ENCODE data around the gene AIFM2.
"Not testable (repeated sequence)": the region's sequence is repeated elsewhere in the genome, so short reads cannot be mapped to it uniquely, and the experiment has no call there.

The AIFM2 gene

DNA sequence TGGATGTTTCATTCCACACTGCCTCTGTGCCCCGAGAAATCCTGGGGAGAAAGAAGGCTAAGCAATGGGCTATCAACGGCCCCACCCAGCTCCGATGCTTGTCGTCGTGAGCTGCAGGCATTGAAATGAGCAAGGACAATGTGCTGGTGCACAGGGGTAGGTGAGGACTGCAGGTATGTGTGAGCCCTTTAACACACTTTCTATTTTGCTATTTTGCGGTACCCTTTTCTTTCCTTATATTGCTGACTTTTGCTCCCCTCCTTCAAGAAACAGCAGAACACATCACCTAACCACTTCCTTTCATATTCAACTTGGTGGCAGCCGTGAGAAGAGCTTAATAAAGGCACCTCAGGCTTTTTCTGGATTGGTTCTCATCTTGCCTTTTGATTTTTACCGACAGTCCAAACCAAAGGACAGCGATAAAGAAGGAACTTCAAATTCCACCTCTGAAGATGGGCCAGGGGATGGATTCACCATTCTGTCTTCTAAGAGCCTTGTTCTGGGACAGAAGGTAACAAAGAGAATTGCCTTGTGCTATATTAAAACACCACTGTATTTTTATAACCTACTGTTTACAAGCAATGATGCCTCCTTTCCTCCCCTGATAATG is 39.2 kb downstream of the AIFM2 start:
- no peak for DNase-seq (ENCODE audit: low read depth)

DNA sequence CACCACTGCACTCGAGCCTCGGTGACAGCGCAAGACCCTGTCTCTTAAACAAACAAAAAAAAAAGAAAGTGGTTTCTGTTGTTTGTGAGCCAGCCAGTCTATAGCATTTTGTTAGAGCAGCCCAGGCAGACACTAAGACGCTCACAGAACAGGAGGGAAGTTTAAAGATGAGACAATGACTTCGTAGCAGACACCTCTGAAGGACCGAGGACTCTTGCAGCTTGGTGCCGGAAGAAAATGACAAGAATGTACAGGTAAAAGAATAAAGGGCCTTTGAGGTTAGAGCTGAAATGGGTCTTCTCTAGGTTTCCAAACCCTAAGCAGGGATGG is 40.3 kb downstream of the AIFM2 start:
- no peak for DNase-seq (ENCODE audit: low read depth)

DNA sequence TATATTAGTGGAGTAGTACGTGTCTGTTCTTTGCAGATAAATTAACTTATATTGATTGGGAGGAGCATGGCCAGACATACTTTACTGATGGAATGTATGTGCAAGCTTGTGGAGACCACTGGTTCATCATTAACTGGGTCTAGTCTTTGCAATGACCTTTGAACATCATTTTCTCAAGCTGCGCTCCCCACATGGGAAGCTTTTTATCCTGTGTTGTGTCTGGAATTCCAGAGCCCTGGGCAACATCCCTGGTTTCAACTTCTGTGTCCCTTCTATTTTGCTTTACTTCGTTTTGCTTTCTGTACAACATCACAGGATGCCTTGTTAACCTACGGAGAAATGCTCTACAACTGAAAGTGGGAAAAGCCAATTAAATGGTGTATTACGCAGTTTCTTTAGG is 41.7 kb downstream of the AIFM2 start:
- DNase-seq (ENCODE audit: low read depth) = no peak

DNA sequence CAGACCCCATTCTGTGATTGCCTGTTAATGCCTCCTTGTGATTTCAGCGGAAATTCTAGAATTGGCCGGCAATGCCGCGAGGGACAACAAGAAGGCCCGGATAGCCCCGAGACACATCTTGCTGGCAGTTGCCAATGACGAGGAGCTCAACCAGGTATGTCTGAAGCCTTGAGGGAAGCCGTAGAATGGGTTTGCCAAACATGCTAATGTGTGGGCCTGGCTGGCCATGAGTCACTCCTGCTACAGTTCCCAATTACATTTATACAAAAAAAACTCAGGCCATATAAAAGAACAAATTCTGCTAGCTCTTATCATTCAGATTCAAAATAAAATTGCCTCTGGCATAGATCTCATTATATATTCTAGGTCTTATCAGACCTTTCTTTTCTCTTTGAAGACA is 42.6 kb downstream of the AIFM2 start:
- no peak for DNase-seq (ENCODE audit: low read depth)

DNA sequence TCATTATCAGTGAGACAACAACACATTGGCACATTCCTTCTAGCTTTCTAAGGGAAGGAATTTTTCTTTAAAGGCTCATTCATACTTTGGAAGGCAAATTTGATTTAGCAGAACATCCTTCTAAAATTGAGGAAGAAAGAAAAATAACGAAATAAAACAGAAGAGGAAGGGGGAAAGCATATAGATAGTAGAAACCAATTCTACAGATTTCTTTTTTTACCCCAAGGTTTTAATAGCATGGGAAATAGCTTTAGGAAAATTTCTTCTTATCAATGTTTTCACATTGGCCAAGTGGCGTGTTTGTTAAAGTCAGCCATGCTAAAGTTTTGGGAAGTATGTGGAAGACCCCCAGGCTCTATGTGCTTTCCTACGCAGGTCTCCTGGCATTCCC is 44.3 kb downstream of the AIFM2 start:
- DNase-seq (ENCODE audit: low read depth) = no peak

DNA sequence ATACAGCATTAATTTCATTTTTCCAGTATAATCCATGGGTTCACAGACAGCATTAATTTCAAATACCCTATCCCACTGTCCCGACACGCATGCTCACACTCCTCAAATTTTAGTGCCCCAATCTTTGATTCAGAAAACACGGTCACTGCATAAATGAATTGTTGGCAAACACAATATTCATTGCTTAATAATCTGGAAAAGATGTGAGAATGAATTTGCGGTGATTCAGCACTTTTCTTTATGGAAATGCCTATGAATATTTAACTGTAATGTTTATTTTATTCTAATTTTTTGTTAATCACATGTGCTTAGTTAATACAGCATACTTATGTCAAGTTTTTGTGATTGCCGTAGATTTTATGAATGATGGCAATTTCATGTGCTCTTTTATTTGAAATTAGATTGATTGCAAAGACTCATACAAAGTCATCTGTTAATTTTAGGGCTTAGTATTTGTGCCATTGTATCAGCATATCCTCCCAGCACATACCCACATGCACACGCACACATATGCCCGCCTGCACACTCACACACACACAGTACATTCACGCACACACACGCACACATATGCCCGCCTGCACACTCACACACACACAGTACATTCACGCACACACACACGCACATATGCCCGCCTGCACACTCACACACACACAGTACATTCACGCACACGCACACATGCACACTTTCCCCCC is 44.9 kb downstream of the AIFM2 start:
- DNase-seq (ENCODE audit: low read depth) = no peak

DNA sequence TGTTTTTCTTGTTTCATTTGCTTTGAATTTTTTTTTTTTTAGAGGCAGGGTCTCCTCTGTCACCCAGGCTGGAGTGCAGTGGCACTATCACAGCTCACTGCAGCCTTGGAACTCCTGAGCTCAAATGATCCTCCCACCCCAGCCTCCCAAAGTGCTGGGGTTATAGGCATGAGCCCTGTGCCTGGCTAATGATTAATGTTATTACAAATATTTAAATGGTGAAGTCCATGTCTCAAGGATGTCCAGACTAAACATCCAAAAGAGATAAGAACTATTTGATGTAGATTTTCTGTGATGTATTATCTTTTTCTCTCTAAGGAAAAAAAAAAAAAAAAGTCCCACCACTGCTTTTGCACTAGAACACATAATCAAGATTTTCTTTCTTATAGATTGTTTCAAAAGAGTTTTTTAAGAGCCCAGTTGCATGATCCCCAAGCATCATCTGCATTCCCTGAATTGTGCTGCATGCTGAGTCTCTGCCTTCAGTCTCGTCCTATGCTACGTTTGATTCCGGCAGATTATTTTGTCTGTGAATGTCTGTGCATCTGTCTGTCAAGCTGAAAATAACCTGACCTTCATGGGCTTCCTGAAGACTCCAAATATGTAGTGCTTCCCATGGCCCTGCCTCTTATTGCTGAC is 46.5 kb downstream of the AIFM2 start:
- no peak for DNase-seq (ENCODE audit: low read depth)

DNA sequence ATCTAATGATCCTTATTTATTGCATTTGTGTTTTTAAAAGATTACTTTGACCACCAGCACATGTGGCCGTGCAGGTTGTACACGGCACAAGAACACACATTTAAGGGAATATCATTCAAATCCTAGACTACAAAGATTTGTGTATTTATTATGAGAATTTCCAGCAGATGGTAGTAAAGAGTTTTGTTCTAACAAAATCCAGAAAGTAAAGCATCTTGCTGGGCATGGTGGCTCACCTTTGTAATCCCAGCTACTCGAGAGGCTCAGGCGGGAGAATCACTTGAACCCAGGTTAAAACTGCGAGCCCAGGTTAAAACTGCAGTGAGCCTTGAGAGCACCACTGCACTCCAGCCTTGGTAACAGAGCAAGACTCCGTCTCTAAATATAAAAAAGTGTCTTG is 48.4 kb downstream of the AIFM2 start:
- DNase-seq (ENCODE audit: low read depth) = no peak

DNA sequence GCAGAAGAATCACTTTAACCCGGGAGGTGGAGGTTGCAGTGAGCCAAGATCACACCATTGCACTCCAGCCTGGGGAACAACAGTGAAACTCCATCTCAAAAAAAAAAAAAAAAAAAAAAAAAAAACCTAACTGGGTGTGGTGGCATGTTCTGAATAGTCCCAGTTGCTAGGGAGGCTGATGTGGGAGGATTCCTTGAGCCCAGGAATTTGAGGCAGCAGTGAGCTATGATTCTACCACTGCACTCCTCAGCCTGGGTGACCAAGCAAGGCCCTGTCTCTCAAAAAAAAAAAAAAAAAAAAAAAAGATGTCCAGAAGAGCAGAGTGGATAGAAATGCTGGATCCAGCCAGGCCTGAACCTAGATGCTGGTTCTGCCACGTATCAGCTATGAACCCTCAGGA is 51.8 kb downstream of the AIFM2 start:
- not testable (repeated sequence) for DNase-seq (ENCODE audit: low read depth)

DNA sequence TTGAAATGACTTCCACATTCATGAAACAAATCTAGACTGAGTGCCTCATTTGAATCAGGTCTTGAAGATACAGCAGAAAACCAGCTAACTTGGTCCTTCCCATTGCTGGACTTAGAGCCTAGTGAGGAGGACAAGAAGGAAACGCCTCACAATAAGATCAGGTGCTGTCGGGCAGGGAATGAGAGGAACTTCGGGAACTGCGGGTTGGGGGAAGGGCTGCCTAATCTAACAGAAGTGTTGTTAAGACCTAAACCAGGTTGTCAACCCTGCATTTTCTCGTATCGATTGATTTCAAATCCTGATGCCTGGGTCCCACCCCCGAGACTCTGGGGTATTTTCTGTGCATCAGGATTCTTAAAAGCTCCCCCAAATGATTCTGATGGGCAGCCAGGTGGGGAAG is 53.7 kb downstream of the AIFM2 start:
- DNase-seq (ENCODE audit: low read depth) = no peak

DNA sequence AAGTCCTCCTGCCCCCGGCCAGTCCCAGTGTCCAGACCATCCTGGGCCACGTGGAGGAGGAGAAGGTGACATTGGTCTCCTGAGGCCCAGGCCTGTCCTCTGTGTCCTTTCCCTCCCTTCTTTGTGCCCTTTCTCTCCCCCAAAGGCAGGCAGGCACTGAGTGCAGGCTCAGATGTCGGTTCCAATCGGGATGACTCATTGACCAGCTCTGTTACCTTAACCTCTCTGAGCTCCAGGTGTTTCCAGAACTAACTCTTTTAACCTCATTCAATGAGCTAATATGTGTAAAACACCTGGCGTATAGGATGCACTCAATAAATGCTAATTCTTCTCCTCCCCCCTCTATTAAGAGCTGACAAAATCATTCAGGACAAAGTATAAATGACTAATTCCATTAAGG is 54.3 kb downstream of the AIFM2 start:
- DNase-seq (ENCODE audit: low read depth) = no peak

DNA sequence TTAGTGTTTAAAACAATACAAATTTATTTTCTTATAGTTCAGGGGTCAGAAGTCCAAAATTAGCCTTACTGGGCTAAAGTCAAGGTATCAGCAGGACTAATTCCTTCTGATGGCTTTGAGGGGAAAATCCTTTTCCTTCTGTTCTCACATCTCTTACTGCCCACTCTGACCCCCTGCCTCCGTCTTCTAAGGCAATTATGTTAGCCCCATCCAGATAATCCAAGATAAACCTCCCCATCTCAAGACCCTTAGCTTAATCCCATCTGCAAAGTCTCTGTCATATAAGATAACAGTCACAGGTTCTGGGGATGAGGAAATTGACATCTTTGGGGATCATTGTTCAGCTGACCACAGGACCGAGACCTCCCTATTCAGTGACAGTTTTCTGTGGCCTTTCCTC is 57.7 kb downstream of the AIFM2 start:
- no peak for DNase-seq (ENCODE audit: low read depth)

DNA sequence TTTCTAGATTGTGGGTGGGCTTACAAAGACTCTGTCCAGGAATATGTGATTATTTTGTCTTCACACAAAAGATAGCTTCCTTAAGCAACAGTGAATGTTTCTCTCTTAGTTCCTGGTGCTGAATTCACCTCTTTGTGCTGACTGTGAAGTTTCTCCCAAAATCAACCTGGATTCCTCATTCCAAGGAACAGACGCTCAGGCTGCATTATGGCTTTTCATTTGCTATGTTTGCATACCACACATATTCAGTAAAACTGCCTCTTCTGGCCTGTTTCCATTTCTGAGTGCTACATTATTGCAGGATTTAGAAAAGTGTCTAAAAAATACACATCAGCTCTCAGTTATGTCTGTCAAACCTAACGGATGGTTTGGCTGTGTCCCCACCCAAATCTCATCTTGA is 58.5 kb downstream of the AIFM2 start:
- no peak for DNase-seq (ENCODE audit: low read depth)

DNA sequence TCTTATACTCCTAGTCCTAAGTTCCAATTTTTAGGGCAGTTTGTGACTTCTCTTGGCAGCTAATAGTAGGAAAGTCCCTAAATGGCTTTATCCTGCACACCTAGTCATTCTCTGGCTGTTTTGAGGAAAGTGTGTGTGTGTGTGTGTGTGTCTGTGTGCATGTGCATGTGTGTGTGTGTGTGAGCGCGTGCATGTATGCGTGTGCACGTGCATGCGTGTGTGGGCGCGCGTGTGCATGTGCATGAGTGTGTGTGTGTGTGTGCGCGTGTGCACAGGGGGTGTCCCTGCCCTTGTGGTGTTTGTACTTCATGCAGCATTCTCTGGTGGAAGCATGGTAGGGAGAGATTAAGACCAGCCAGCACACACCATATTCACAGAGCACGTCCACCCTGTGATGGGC is 61.8 kb downstream of the AIFM2 start:
- DNase-seq (ENCODE audit: low read depth) = no peak

DNA sequence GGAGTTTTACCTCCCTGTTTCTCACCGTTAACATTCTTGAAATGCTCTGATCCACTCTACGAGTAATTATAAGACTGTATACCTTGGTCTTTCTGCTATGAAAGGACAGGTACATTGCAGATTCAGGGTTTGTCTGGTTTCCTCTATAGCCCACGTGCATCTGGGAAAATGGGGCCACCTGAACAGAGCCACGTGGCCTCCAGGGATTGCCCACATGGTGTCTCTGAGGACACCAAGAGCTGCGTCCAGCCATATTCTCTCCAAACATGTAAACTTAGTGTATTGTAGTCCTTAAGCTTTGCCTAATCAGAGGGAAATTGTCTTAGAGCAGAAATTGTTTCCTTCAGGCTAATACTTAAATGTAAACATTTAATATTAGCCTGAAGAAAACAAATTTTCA is 63.3 kb downstream of the AIFM2 start:
- DNase-seq (ENCODE audit: low read depth) = no peak

DNA sequence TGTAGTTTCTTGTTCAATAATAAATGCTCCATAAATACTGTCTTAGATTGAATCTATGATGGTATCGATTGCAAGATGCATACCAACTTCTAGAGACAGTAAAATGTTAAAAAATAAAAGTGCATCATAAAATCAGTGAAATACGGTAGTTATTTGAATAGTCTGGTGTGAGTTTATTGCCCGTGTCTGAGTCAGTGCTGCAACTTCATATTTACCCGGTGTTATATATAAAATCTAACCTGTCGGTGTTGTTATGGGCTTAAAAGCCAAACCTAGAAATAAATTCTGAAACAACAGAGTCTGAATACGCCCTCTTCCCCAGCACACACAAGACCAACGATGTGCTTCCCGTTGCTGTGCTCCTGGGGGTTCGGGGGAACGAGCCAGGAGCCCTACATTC is 63.7 kb downstream of the AIFM2 start:
- DNase-seq (ENCODE audit: low read depth) = no peak

DNA sequence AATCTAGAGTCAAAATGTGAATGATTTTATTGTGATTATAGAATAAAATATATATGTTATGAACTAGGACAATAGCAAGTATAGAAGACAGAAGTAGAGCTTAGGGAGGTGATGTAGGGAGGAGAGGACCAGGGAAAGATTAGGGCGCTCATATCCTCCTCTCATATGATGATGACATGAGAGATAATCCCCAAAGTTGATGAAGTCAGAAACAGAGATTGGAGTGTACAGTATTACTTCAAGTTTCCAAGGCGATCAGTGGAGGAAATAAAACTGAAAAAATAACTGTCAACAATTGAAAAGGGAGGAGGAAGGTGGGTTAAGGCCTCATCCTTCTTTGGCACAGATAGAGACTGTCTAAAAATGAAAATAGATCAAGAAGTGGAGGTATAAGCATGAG is 65.0 kb downstream of the AIFM2 start:
- DNase-seq (ENCODE audit: low read depth) = no peak

DNA sequence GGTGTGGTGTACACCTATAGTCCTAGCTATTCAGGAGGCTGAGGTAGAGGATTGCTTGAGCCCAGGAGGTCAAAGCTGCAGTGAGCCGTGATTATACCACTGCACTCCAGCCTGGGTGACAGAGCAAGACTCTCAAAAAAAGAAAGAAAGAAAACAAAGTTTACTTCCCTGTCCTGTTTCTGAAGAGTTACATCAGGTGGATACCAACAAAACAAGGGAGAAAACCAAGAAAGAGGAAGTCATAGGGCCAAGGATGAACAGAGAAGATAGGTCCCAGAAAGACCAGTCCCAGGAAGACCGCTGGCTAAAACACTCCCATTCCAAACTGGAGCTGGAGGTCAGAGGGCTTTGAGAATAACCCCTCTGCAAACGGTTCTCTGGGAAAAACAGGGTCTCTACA is 66.4 kb downstream of the AIFM2 start:
- no peak for DNase-seq (ENCODE audit: low read depth)

DNA sequence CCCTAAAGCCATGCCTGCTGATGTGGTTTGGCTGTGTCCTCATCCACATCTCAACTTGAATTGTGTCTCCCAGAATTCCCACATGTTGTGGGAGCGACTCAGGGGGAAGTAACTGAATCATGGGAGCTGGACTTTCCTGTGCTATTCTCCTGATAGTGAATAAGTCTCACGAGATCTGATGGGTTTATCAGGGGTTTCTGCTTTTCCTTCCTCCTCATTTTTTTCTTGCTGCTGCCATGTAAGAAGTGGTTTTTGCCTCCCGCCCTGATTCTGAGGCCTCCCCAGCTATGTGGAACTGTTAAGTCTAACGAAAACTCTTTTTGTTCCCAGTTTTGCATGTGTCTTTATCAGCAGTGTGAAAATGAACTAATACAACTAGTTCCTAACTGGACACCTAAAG is 68.1 kb downstream of the AIFM2 start:
- DNase-seq (ENCODE audit: low read depth) = no peak

DNA sequence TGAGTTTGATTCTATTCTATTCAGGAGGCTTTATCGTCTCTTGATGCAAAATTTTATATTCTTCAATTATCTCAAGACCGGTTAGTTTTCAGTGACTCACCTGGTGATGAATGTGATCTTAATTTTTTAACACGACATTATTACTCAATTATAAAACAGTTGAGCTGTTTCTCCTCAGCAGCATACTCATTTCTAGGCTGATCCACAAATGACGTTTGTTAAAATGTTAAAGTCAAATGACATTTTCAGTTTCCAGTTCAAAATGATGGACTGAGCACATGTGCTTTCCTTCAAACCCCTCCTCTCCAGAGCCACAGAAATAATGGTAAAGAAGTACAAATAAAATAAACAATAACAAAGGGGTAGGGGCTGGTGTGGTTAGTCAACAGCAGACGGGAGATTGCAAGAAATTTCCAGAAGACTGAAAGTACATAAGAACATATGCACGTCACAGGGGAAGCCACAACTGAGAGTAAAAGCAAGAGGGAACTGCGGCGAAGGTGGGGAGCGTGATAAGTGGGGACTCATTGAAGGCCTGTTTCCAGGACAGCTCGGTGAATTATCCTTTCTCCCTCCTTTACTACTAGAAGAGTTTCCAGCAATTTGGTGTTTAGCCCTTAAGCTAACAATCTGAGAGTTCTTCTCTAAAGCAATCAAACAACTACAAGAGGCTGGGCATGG is 69.1 kb downstream of the AIFM2 start:
- DNase-seq (ENCODE audit: low read depth) = no peak

Measured in HS-5 (cell line).